ENCODE measurements around the gene IFITM5. TPM values are rescaled to one million over a fixed set of nuclear protein-coding genes. Genes with fewer than 3 reads are reported as not detected.
"Not testable (repeated sequence)": the region's sequence is repeated elsewhere in the genome, so short reads cannot be mapped to it uniquely, and the experiment has no call there.

Gene IFITM5
- total RNA-seq, 2 donors from 2014 or later = not detected

DNA sequence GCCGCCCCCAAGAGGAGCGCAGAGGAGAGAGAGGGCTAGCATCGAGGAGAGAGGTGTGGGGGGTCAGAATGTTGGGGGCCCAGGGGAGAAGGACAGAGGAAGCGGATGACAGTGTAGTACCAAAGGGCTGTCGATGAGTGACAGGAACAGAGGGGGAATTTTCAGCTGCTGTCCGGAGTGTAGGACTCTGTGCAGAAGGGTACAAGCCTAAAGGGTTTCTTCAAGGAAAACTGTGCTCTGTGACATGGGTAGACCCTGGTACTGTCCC lies 26.5 kb downstream of the IFITM5 start:
- TF ChIP-seq, protein P1, sequence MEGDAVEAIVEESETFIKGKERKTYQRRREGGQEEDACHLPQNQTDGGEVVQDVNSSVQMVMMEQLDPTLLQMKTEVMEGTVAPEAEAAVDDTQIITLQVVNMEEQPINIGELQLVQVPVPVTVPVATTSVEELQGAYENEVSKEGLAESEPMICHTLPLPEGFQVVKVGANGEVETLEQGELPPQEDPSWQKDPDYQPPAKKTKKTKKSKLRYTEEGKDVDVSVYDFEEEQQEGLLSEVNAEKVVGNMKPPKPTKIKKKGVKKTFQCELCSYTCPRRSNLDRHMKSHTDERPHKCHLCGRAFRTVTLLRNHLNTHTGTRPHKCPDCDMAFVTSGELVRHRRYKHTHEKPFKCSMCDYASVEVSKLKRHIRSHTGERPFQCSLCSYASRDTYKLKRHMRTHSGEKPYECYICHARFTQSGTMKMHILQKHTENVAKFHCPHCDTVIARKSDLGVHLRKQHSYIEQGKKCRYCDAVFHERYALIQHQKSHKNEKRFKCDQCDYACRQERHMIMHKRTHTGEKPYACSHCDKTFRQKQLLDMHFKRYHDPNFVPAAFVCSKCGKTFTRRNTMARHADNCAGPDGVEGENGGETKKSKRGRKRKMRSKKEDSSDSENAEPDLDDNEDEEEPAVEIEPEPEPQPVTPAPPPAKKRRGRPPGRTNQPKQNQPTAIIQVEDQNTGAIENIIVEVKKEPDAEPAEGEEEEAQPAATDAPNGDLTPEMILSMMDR (IDR thresholded peaks at IDR 0.05) = no peak
- no peak overlapping the region for H3K4me3 ChIP-seq
- H3K4me1 ChIP-seq (ENCODE audit: control insufficient read depth in 1 of 2, low read depth in 2 of 2) = no peaks in the 10 kb centered on the region
- H3K9me3 ChIP-seq = no peaks in the 10 kb centered on the region
- H3K27ac ChIP-seq = no peak overlapping the region
- no peaks in the 10 kb centered on the region for H3K27me3 ChIP-seq (replicated peaks; ENCODE audit: insufficient read depth)
- DNase-seq (ENCODE audit: low spot score) = no peak
- H3K36me3 ChIP-seq = no peaks in the 10 kb centered on the region
- no peak for ATAC-seq (ENCODE audit: insufficient number of reproducible peaks, low FRiP score, low read depth)

DNA sequence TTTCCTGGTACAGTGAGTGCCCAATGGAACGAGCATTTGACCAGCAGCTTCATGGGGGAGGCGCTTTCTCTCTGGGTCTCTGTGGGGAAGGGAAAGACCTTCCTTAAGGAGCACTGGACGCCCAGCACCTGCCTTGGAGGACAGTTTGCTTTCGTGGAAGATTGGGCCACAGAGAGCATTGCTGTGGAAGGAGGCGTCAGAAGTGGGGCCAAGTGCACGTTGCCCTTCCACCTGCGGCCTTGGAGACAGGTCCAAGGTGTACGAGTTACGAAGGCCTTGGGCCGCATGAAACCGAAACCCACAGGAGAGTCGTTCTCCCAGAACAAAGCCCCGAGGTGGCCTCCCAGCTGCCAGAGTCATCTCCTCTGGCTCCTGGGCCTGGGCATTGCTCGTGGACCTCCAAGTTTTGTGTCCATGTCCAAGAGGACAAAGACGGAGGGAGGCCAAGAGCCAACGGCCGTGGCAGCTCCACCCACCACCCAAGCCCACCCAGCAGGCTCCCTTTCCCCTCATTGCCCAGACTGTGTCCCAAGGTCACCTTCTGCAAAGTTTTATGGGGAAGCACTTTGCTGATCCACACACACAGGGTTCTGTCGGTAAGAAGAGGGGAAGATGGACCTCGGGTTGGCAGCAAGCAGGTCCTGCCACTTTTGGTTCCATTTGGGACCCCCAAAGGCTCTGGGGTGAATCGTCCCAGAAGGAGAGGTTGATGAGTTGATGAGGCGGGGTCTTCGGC lies 27.0 kb downstream of the IFITM5 start:
- no peaks in the 10 kb centered on the region for H3K27me3 ChIP-seq (replicated peaks; ENCODE audit: insufficient read depth)
- H3K4me3 ChIP-seq = no peak overlapping the region
- ATAC-seq (ENCODE audit: insufficient number of reproducible peaks, low FRiP score, low read depth) (no peak), DNase-seq (ENCODE audit: low spot score) (no peak)
- no peaks in the 10 kb centered on the region for H3K36me3 ChIP-seq
- no peaks in the 10 kb centered on the region for H3K9me3 ChIP-seq
- H3K4me1 ChIP-seq (ENCODE audit: control insufficient read depth in 1 of 2, low read depth in 2 of 2) = no peaks in the 10 kb centered on the region
- no peak overlapping the region for H3K27ac ChIP-seq
- TF ChIP-seq, protein P1 (IDR thresholded peaks at IDR 0.05) = no peak

DNA sequence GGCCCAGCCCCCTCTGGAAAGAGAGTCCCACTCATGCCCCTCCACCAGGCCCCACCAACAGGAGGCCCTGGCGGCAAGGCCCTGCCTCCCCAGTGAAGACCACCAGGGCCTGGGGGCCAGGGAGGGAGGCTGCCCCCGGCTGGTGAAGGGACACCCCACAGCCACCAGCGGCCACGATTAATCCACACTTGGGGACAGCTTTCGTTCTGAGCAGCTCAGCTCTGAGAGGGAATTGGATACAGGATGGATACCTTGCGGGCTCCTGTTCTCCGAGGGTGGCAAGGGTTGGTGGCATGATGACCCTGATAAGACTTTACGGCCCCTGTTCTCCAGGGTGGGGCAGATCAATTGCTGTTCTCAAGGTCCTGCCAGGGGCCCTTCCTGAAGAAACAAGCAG lies 28.0 kb downstream of the IFITM5 start:
- Histone ChIP-seq H3K36me3 (no peaks in the 10 kb centered on the region), H3K27ac (no peak overlapping the region), H3K9me3 (no peaks in the 10 kb centered on the region), H3K4me1 (ENCODE audit: control insufficient read depth in 1 of 2, low read depth in 2 of 2) (no peaks in the 10 kb centered on the region), H3K27me3 (replicated peaks; ENCODE audit: insufficient read depth) (no peaks in the 10 kb centered on the region), H3K4me3 (no peak overlapping the region)
- DNase-seq (ENCODE audit: low spot score) (no peak), ATAC-seq (ENCODE audit: insufficient number of reproducible peaks, low FRiP score, low read depth) (no peak)
- TF ChIP-seq, protein P1 (IDR thresholded peaks at IDR 0.05) = no peak

DNA sequence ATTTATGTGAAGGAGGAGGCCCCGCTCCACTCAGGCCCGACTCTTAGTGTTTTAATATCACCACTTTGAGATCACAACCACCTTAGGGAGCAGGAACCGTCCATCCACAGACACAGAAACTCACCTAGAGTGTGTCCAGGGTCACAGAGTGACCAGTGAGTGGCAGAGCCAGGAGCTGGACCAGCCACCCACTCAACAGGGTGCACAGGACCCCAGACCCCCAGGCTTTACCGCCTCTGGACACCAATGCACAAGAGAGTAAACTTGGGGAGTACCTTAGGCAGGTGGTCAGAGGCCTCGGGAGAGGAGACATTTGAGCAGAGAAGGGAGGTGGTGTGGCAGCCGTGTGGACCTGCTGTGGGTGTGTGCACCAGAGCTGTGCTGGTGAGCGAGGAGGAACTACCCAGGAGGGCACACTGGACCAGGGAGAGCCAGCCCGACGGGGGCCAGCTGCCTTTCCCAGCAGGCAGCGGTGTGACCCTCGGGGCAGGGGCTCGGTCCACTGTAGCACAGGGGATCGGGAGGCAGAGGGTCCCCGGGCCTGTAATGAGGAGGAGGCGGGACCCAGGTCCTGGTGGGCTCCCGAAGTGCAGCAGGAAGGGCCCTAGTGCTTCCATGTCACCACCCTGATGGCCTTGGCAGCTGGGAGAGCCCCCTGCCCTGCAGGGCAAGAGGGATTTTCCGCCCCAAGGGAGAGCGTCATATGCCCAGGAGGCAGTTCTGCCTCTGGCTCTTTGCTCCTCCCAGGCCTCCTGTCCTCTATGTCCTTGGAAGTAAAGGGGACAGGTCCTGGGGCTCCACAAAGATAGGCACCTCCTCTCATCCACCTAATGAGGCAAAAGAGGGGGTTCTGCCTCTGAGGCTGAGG lies 28.6 kb downstream of the IFITM5 start:
- Histone ChIP-seq H3K4me1 (ENCODE audit: control insufficient read depth in 1 of 2, low read depth in 2 of 2) (no peaks in the 10 kb centered on the region), H3K36me3 (no peaks in the 10 kb centered on the region), H3K9me3 (peaks cover 6% of the 10 kb centered on the region), H3K27ac (no peak overlapping the region), H3K27me3 (replicated peaks; ENCODE audit: insufficient read depth) (no peaks in the 10 kb centered on the region), H3K4me3 (no peak overlapping the region)
- TF ChIP-seq, protein P1 (IDR thresholded peaks at IDR 0.05) = no peak
- DNase-seq (ENCODE audit: low spot score) (no peak), ATAC-seq (ENCODE audit: insufficient number of reproducible peaks, low FRiP score, low read depth) (no peak)

DNA sequence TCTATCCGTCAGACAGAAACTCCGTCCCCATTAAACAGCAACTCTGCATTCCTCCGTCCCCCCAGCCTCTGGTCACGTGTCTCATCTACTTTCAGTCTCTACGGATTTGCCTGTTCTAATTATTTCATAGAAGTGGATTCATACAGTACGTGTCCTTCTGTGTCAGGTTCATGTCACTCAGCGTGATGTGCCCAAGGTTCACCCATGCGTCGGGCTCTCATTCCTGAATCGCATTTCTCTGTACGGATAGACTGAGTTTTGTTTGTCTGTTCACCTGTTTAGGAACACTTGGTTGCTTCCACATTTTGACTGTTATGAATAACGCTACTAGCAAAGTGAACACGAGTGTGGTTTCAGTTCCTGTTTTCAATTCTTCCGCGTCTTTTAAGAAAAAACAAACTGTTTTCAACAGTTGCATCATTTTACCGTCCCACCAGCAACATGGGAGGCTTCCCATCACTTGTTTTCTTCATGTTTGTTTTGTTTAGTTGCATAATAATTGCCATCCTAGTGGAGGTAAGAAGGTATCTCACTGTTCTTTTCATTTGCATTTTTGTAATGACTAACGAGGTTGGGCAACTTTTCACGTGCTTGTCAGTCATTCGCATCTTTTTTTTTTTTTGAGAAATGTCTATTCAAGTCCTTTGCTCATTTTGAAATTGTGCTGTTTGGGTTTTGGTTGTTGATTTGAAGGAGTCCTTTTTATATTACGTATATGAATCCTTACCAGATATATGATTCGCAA lies 30.0 kb downstream of the IFITM5 start:
- H3K36me3 ChIP-seq = no peaks in the 10 kb centered on the region
- H3K4me1 ChIP-seq (ENCODE audit: control insufficient read depth in 1 of 2, low read depth in 2 of 2) = no peaks in the 10 kb centered on the region
- DNase-seq (ENCODE audit: low spot score) = no peak
- H3K4me3 ChIP-seq = peak overlapping the region; percentile 52
- H3K27me3 ChIP-seq (replicated peaks; ENCODE audit: insufficient read depth) = no peaks in the 10 kb centered on the region
- peaks cover 6% of the 10 kb centered on the region for H3K9me3 ChIP-seq
- TF ChIP-seq, protein P1 (IDR thresholded peaks at IDR 0.05) = no peak
- peak overlapping the region in 1 of 2 donors; percentile 55 for H3K27ac ChIP-seq
- ATAC-seq (ENCODE audit: insufficient number of reproducible peaks, low FRiP score, low read depth) = peak; percentile 16

DNA sequence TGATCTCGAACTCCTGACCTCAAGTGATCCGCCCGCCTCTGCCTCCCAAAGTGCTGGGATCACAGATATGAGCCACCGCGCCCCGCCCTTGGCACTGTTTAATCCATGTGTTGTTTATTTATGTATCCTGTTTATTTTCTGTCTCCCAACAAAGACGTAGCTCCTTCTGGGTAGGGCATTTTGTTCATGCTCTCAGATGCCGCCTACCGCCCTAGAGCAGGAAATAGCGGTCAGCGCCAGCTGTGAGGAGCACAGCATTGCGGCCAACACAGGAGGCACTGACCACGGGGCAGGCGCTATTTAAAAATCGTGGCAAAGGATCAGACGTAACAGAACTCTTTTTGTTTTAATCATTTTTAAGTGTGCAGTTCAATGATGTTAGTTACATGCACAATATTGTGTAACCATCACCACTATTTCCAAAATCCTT lies 30.6 kb downstream of the IFITM5 start:
- not testable (repeated sequence) for DNase-seq (ENCODE audit: low spot score); H3K27me3 ChIP-seq (replicated peaks; ENCODE audit: insufficient read depth); H3K9me3 ChIP-seq; ATAC-seq (ENCODE audit: insufficient number of reproducible peaks, low FRiP score, low read depth); H3K4me1 ChIP-seq (ENCODE audit: control insufficient read depth in 1 of 2, low read depth in 2 of 2); H3K36me3 ChIP-seq
- H3K27ac ChIP-seq = peak overlapping the region; percentile 17 to 55
- peak overlapping the region; percentile 52 for H3K4me3 ChIP-seq
